IMR-90 (cell line): Measurements from ENCODE around the gene RAB31. TPM values are rescaled to one million over a fixed set of nuclear protein-coding genes. Genes with fewer than 3 reads are reported as not detected.

ENCODE experiments used
- ATAC-seq: fragments of 200-7000 bp; cut with Tn5 transposase; 2 replicates; pipeline ENCODE4 v1.9.1; 2020; ENCODE audit warnings: low read depth, mild to moderate bottlenecking, moderate library complexity
- BruUV-seq: library from RNA; stranded (reverse); fragments of 400-500 nt; replicated peaks from 2 replicates; lab custom pipeline; 2021; lab: Mats Ljungman, UMichigan
- CTCF ChIA-PET: fragments of 300-600 bp; formaldehyde crosslinking; extraction: SDS; loops from one replicate; lab custom pipeline; 2021; ENCODE audit warnings: antibody characterized with exemption; lab: Yijun Ruan, JAX
- POLR2A ChIA-PET: fragments of 300-600 bp; sonication (Branson Sonifier 250); formaldehyde crosslinking; loops from one replicate; lab custom pipeline; 2022; ENCODE audit warnings: antibody characterized with exemption; ENCODE audit not compliant: unreplicated experiment; lab: Charles Lee
- DNase-seq: peaks from one replicate; pipeline ENCODE4 v3.0.0; 2013
- H2AFZ ChIP-seq: replicated peaks from 2 replicates; pipeline ENCODE3; 2013; ENCODE audit warnings: low read length, mild to moderate bottlenecking; ENCODE audit not compliant: poor library complexity
- H2AK5ac ChIP-seq: 2 replicates; pipeline ENCODE4 v1.6.1; 2013; ENCODE audit warnings: low read depth, low read length, inconsistent platforms
- H2AK9ac ChIP-seq: replicated peaks from 2 replicates; pipeline ENCODE3; 2013; ENCODE audit warnings: mild to moderate bottlenecking, low read depth, low read length, moderate library complexity; ENCODE audit not compliant: poor library complexity
- H2BK120ac ChIP-seq: 2 replicates; pipeline ENCODE4 v1.6.1; 2013; ENCODE audit warnings: low read depth, low read length, inconsistent platforms
- H2BK15ac ChIP-seq: 3 replicates; pipeline ENCODE4 v1.6.1; 2013; ENCODE audit warnings: low read depth, low read length, inconsistent platforms
- H2BK20ac ChIP-seq: 2 replicates; pipeline ENCODE4 v1.6.1; 2013; ENCODE audit warnings: low read depth, mild to moderate bottlenecking, inconsistent platforms, low read length, moderate library complexity
- H2BK5ac ChIP-seq: 2 replicates; pipeline ENCODE4 v1.6.1; 2013; ENCODE audit warnings: mild to moderate bottlenecking, low read depth, low read length, inconsistent platforms; ENCODE audit not compliant: poor library complexity, severe bottlenecking
- H3K14ac ChIP-seq: replicated peaks from 2 replicates; pipeline ENCODE4 v1.6.1; 2013; ENCODE audit warnings: low read depth, low read length, inconsistent platforms
- H3K18ac ChIP-seq: 2 replicates; pipeline ENCODE4 v1.6.1; 2013; ENCODE audit warnings: low read depth, low read length, control low read depth
- H3K23ac ChIP-seq: 2 replicates; pipeline ENCODE4 v1.6.1; 2013; ENCODE audit warnings: low read depth, low read length, inconsistent platforms
- H3K27ac ChIP-seq: 2 replicates; pipeline ENCODE4 v1.5.1; 2013; ENCODE audit warnings: mild to moderate bottlenecking, control low read depth, low read length; ENCODE audit not compliant: insufficient read depth
- H3K27me3 ChIP-seq: 2 replicates; pipeline ENCODE4 v1.6.1; 2013; ENCODE audit warnings: low read length; ENCODE audit not compliant: control insufficient read depth, insufficient read depth
- H3K36me3 ChIP-seq: 2 replicates; pipeline ENCODE4 v1.6.1; 2013; ENCODE audit warnings: low read length, mixed read lengths; ENCODE audit not compliant: control insufficient read depth, insufficient read depth
- H3K4ac ChIP-seq: 2 replicates; pipeline ENCODE4 v1.6.1; 2013; ENCODE audit warnings: low read depth, low read length, inconsistent platforms
- H3K4me1 ChIP-seq: 2 replicates; pipeline ENCODE4 v1.6.1; 2013; ENCODE audit warnings: low read length, mixed read lengths; ENCODE audit not compliant: control insufficient read depth, insufficient read depth
- H3K4me2 ChIP-seq: 2 replicates; pipeline ENCODE4 v1.6.1; 2013; ENCODE audit warnings: low read depth, mild to moderate bottlenecking, control low read depth, low read length, moderate library complexity
- H3K4me3 ChIP-seq: 2 replicates; pipeline ENCODE4 v1.5.1; 2013; ENCODE audit warnings: low read depth, mild to moderate bottlenecking, control low read depth, low read length, moderate library complexity; ENCODE audit not compliant: insufficient read depth
- H3K56ac ChIP-seq: 2 replicates; pipeline ENCODE4 v1.6.1; 2013; ENCODE audit warnings: low read length, inconsistent platforms; ENCODE audit not compliant: insufficient read depth; ENCODE audit errors: extremely low read depth
- H3K79me1 ChIP-seq, 2 experiments: 2 replicates each; pipeline ENCODE4 v1.6.1; 2013; ENCODE audit warnings: low read length in 2 of 2, inconsistent platforms in 1 of 2, low read depth in 1 of 2
- H3K9ac ChIP-seq: 2 replicates; pipeline ENCODE4 v1.6.1; 2013; ENCODE audit warnings: low read depth, low read length, control low read depth
- H3K9me1 ChIP-seq: 2 replicates; pipeline ENCODE4 v1.6.1; 2013; ENCODE audit warnings: low read length, inconsistent platforms; ENCODE audit not compliant: insufficient read depth
- H3K9me3 ChIP-seq: 2 replicates; pipeline ENCODE4 v1.6.1; 2013; ENCODE audit warnings: low read length; ENCODE audit not compliant: control insufficient read depth, insufficient read depth
- H4K20me1 ChIP-seq: 2 replicates; pipeline ENCODE4 v1.6.1; 2013; ENCODE audit warnings: low read length, inconsistent platforms; ENCODE audit not compliant: insufficient read depth
- H4K5ac ChIP-seq: 2 replicates; pipeline ENCODE4 v1.6.1; 2013; ENCODE audit warnings: mild to moderate bottlenecking, low read depth, low read length, control low read depth
- H4K8ac ChIP-seq, 2 experiments: 2 replicates each; pipeline ENCODE4 v1.6.1; 2013; ENCODE audit warnings: low read depth in 2 of 2, low read length in 2 of 2, control low read depth in 1 of 2, inconsistent platforms in 1 of 2
- H4K91ac ChIP-seq: 2 replicates; pipeline ENCODE4 v1.6.1; 2013; ENCODE audit warnings: low read depth, low read length, inconsistent platforms; ENCODE audit not compliant: insufficient read depth
- RCOR1 ChIP-seq: IDR thresholded peaks from 2 replicates; pipeline ENCODE4 v1.6.1; 2012; ENCODE audit warnings: mild to moderate bottlenecking, low read length, improper control_type of control experiment; ENCODE audit not compliant: insufficient replicate concordance
- WGBS, 2 experiments: methylation state at CpG; one replicate each; pipeline versions ENCODE4 v1.1.5 to v1.1.7; 2013; ENCODE audit warnings: missing lambda C conversion rate in 2 of 2; ENCODE audit not compliant: insufficient read length in 1 of 2; ENCODE audit errors: extremely low coverage in 2 of 2; 5-methylcytosine and 5-hydroxymethylcytosine counted together
- dilution Hi-C: fragments of 300-500 bp; cut with HindIII; formaldehyde crosslinking; loops from one replicate; pipeline ENCODE4 v1.14.3; 2018; ENCODE audit warnings: low sequenced_read_pairs; ENCODE audit not compliant: unreplicated experiment
- in situ Hi-C: fragments of 300-500 bp; cut with MboI; formaldehyde crosslinking; loops from 3 replicates; pipeline ENCODE4 v1.14.3; 2019; ENCODE audit warnings: low sequenced_read_pairs, inconsistent platforms, mixed read lengths
- intact Hi-C: fragments of 100-400 bp; cut with micrococcal nuclease; formaldehyde crosslinking; loops from 2 replicates; pipeline ENCODE4 v1.10.0; 2022
- polyA plus RNA-seq, 3 experiments: library from polyadenylated mRNA; depleted of rRNA; stranded (reverse); fragments of >200 nt; gene quantifications; 2 replicates each; pipeline ENCODE4 v1.2.3, GENCODE V29; 2012; ENCODE audit warnings: low replicate concordance in 1 of 3
- total RNA-seq: library from RNA; depleted of rRNA; stranded (reverse); fragments of >200 nt; gene quantifications from 2 replicates; pipeline ENCODE4 v1.2.3, GENCODE V29; 2012

RAB31 gene
- total and polyA plus RNA-seq, 2 of the 4 experiments (the other 2 are of a cell fraction): 13.8 to 26.9 TPM

- POLR2A ChIA-PET: no interaction called here
- H3K9me1 ChIP-seq: peaks cover 10% of the 10 kb centered on the region
- peaks cover 8% of the 10 kb centered on the region for H3K4me1 ChIP-seq
- H3K4me2 ChIP-seq: no peak overlapping the region
- no peaks in the 10 kb centered on the region for H3K36me3 ChIP-seq
- no peak overlapping the region for H4K5ac ChIP-seq
- no peak overlapping the region for H3K23ac ChIP-seq
- no peak overlapping the region for H3K9ac ChIP-seq
- H3K27me3 ChIP-seq: no peaks in the 10 kb centered on the region; the same call in 1 of the 2 replicates
- H3K27ac ChIP-seq: no peak overlapping the region
- CTCF ChIA-PET: no interaction called here
- H3K4me3 ChIP-seq: no peak overlapping the region
- intact Hi-C loops: no loop called here
- ATAC-seq (no peak), DNase-seq (no peak)
- H3K56ac ChIP-seq: no peak overlapping the region
- H3K79me1 ChIP-seq: peaks cover 10 to 31% of the 10 kb centered on the region in 2 experiments; a peak in 3 of 4 replicates
- no peak for TF ChIP-seq RCOR1
- no peak overlapping the region for H3K14ac ChIP-seq
- in situ Hi-C loops: no loop called here
- no peak overlapping the region for H2BK20ac ChIP-seq
- no peak overlapping the region for H4K8ac ChIP-seq
- no peak overlapping the region for H2AFZ ChIP-seq
- no peaks in the 10 kb centered on the region for H3K9me3 ChIP-seq
- H2AK9ac ChIP-seq: no peak overlapping the region
- H2BK5ac ChIP-seq: no peak overlapping the region
- no peak overlapping the region for H3K18ac ChIP-seq
- H4K91ac ChIP-seq: no peak overlapping the region
- no peak overlapping the region for H2BK15ac ChIP-seq
- no CpG with 5 or more reads among the region's 1 CpG for WGBS, 2 experiments
- H2AK5ac ChIP-seq: no peak overlapping the region
- no TSS peak for BruUV-seq
- dilution Hi-C loops: no loop called here
- no peak overlapping the region for H2BK120ac ChIP-seq
- peaks cover 21% of the 10 kb centered on the region; the same call in 1 of the 2 replicates for H4K20me1 ChIP-seq
- H3K4ac ChIP-seq: no peak overlapping the region
Measured at GRCh38 chr18:9746958-9747357, 38.9 kb downstream of the RAB31 start.
